Heart right ventricle (tissue), 16 donors: Measurements from ENCODE around the gene SLC12A4. TPM values are rescaled to one million over a fixed set of nuclear protein-coding genes. Genes with fewer than 3 reads are reported as not detected.

Experiments
- ATAC-seq, 8 donors: fragments of 200-7000 bp; cut with Tn5 transposase; one replicate each; pipeline ENCODE4 v1.9.1; 2020; ENCODE audit warnings: mild to moderate bottlenecking in 8 of 8, moderate library complexity in 8 of 8, moderate number of reproducible peaks in 1 of 8
- DNase-seq, 2 donors: peaks; one replicate each; pipeline ENCODE4 v3.0.0-alpha.2; 2020
- H3K27ac ChIP-seq, 10 donors: fragments of 200-600 bp; sonication (generic) in 2 of 10; one replicate each; pipeline versions ENCODE4 v1.5.0 to v1.8.0; 2020 to 2022; ENCODE audit warnings: mild to moderate bottlenecking in 3 of 10
- H3K27me3 ChIP-seq, 7 donors: fragments of 200-600 bp; one replicate each; pipeline ENCODE4 v1.8.0; 2021 to 2022; ENCODE audit warnings: mild to moderate bottlenecking in 2 of 7
- H3K36me3 ChIP-seq, 9 donors: fragments of 200-600 bp; sonication (generic) in 1 of 9; one replicate each; pipeline versions ENCODE4 v1.5.0 to v1.8.0; 2020 to 2022; ENCODE audit warnings: mild to moderate bottlenecking in 2 of 9
- H3K4me1 ChIP-seq, 9 donors: fragments of 200-600 bp; sonication (generic) in 1 of 9; one replicate each; pipeline versions ENCODE4 v1.5.0 to v1.8.0; 2020 to 2022; ENCODE audit warnings: mild to moderate bottlenecking in 4 of 9
- H3K4me3 ChIP-seq, 10 donors: fragments of 200-600 bp; sonication (generic) in 2 of 10; one replicate each; pipeline versions ENCODE4 v1.5.0 to v1.8.0; 2020 to 2022; ENCODE audit warnings: mild to moderate bottlenecking in 7 of 10, moderate library complexity in 2 of 10
- H3K9me3 ChIP-seq, 11 donors: fragments of 200-600 bp in 10 of 11; sonication (generic) in 2 of 11; one replicate each; pipeline versions ENCODE4 v1.5.0 to v1.8.0; 2013 to 2022; ENCODE audit warnings: mild to moderate bottlenecking in 2 of 11, control low read depth in 1 of 11, moderate library complexity in 1 of 11
- CTCF ChIP-seq, 9 donors: fragments of 200-600 bp; sonication (generic) in 2 of 9; IDR thresholded peaks; one replicate each; pipeline versions ENCODE4 v1.5.0 to v1.8.0; 2021 to 2022; ENCODE audit warnings: antibody characterized with exemption in 9 of 9, mild to moderate bottlenecking in 5 of 9, moderate library complexity in 1 of 9
- WGBS, 2 donors: extraction: QIAGEN DNeasy Blood & Tissue Kit; methylation state at CpG; one replicate each; pipeline ENCODE4 v1.1.7; 2013; ENCODE audit warnings: inconsistent platforms in 1 of 2; 5-methylcytosine and 5-hydroxymethylcytosine counted together
- intact Hi-C, 10 donors: fragments of 100-400 bp; cut with DNase I; formaldehyde crosslinking; loops; one replicate each; pipeline versions ENCODE4 v1.11.1 to v1.14.2; 2022
- polyA plus RNA-seq, 2 donors: library from polyadenylated mRNA; stranded (reverse); fragments of 200-250 nt; gene quantifications; one replicate each; pipeline ENCODE4 v1.2.3, GENCODE V29; 2013
- total RNA-seq, 10 donors: library from RNA; stranded (reverse); fragmentation: NEBNext Ultra II Directional in 3 of 10; extraction: Animal tissue kit (Norgen Biotek cat#: 25700) in 3 of 10; gene quantifications; one replicate each; pipeline versions ENCODE4 v1.2.1 to v1.2.4, GENCODE V29; 2021 to 2023
- donor health status: Arrhythmogenic right ventricular cardiomyopathy.
- donor health status: ischemic (EF 13 %, LVEDD 7.1; RV severe dilation, severe dysfunction).
- donor health status: healthy with polysubstance abuse.
- donor health status: DM: no; HTN: yes; CAD: no.
- donor health status: DM: no; HTN: no; CAD: no.
- donor health status: ischemic (EF 25% LVEDD 6.9; RV normal size, moderate dysfunction).
- donor health status: ischemic (EF 25% LVEDD 5.7; RV mildly dilated, moderate dysfunction).
- donor health status: healthy.
- donor health status: DM: yes; HTN: yes; CAD: no.
- donor health status: Ischemic cardiomyopathy.
- donor health status: ischemic (EF 35%, LVEDD 5.7; RV mildly dilated, moderate dysfunction).
- donor health status: nonischemic (EF 11% LVEDD 7.7; RV severe dilation, severe dysfunction).
- donor health status: DM: yes; HTN: yes; CAD: no.
- donor health status: PGD.
- donor health status: ischemic (EF 29% LVEDD 5.4; RV normal size, mild dysfunction).
- donor health status: nonischemic (EF 23%, LVEDD 6.1; RV moderate dilation, normal function).

Gene SLC12A4
- total and polyA plus RNA-seq, 12 donors, result 70.1 to 116 (median 86.6) TPM

- intact Hi-C loops, result loop anchor here in 1 of 10 donors (2.0 kb wide), 1 partner anchor 30 kb away; the partner anchor contains the start of gene PSMB10
- Histone ChIP-seq H3K4me1 (peaks cover 50 to 71% (median 58%) of the 10 kb centered on the region in 9 donors), H3K36me3 (peaks cover 0 to 33% (median 11%) of the 10 kb centered on the region in 9 donors), H3K9me3 (no peaks in the 10 kb centered on the region), H3K27ac (peak overlapping the region; percentile 48 to 100 (median 100)), H3K27me3 (no peaks in the 10 kb centered on the region), H3K4me3 (peak overlapping the region; percentile 63 to 100 (median 94))
- ATAC-seq, result peak in 5 of 8 donors; percentile 11 to 32 (median 11)
- no peak for TF ChIP-seq CTCF (IDR thresholded peaks at IDR 0.05)
- WGBS, 2 donors, result 30 to 34% methylated on average over 3 of the region's 3 CpGs
- DNase-seq, result peak; percentile 37 to 53
Measured at GRCh38 chr16:67966549-67967182, 1.8 kb downstream of the SLC12A4 start.

GRCh38 chr16:67965668-67966548, 2.5 kb downstream of the SLC12A4 start:
- H3K27ac ChIP-seq, result peak overlapping the region; percentile 48 to 100 (median 100)
- H3K27me3 ChIP-seq, result no peaks in the 10 kb centered on the region
- peaks cover 57 to 79% (median 65%) of the 10 kb centered on the region in 9 donors for H3K4me1 ChIP-seq
- no peaks in the 10 kb centered on the region for H3K9me3 ChIP-seq
- H3K4me3 ChIP-seq, result peak overlapping the region in 9 of 10 donors; percentile 63 to 100 (median 95)
- peaks cover 0 to 40% (median 19%) of the 10 kb centered on the region in 9 donors for H3K36me3 ChIP-seq
- no peak for DNase-seq
- peak in 2 of 8 donors; percentile 7 to 13 for ATAC-seq
- intact Hi-C loops, result loop anchor here in 1 of 10 donors (2.0 kb wide), 1 partner anchor 29 kb away; the partner anchor contains the start of gene PSMB10
- TF ChIP-seq CTCF (IDR thresholded peaks at IDR 0.05), result no peak
- 36% methylated on average over 11 of the region's 11 CpGs for WGBS, 2 donors

GRCh38 chr16:67964477-67965131, 3.8 kb downstream of the SLC12A4 start:
- no peak for TF ChIP-seq CTCF (IDR thresholded peaks at IDR 0.05)
- Histone ChIP-seq H3K36me3 (peaks cover 0 to 53% (median 24%) of the 10 kb centered on the region in 9 donors), H3K27ac (peak overlapping the region in 9 of 10 donors; percentile 94 to 100 (median 100)), H3K4me3 (peak overlapping the region in 2 of 10 donors; percentile 17 to 25), H3K27me3 (no peaks in the 10 kb centered on the region), H3K4me1 (peaks cover 71 to 90% (median 78%) of the 10 kb centered on the region in 9 donors), H3K9me3 (no peaks in the 10 kb centered on the region)
- WGBS, 2 donors, result 55 to 64% methylated on average over 6 of the region's 6 CpGs
- no peak for ATAC-seq
- DNase-seq, result no peak
- intact Hi-C loops, result no loop called here
